HepG2 (cell line): ENCODE data around the gene CTNNA3. TPM values are rescaled to one million over a fixed set of nuclear protein-coding genes. Genes with fewer than 3 reads are reported as not detected.

Source experiments
- ATAC-seq: fragments of 200-7000 bp; cut with Tn5 transposase; 3 replicates; pipeline ENCODE4 v1.9.1; 2020; ENCODE audit warnings: mild to moderate bottlenecking, moderate library complexity
- BruUV-seq: library from RNA; stranded (reverse); fragments of 400-500 nt; replicated peaks from 2 replicates; lab custom pipeline; 2021; lab: Mats Ljungman, UMichigan
- CTCF ChIA-PET: fragments of 300-600 bp; formaldehyde crosslinking; extraction: SDS; loops from one replicate; lab custom pipeline; 2021; ENCODE audit warnings: low total read pairs, inconsistent platforms, low intra/inter-chr PET ratio; lab: Yijun Ruan, JAX
- POLR2A ChIA-PET: fragments of 350-600 bp; sonication (Branson Sonifier 250); formaldehyde crosslinking; loops from one replicate; lab custom pipeline; 2020; ENCODE audit warnings: antibody characterized with exemption, inconsistent platforms; lab: Yijun Ruan, JAX
- DNase-seq: peaks from one replicate; pipeline ENCODE4 v3.0.0-alpha.2; 2015; ENCODE audit warnings: low spot score
- FAIRE-seq: peaks from 3 replicates; lab custom pipeline; 2011; peaks lifted over from hg19 to GRCh38; lab: Jason Lieb, UNC
- H2AFZ ChIP-seq: one replicate; pipeline ENCODE4 v1.6.1; 2011; ENCODE audit warnings: low read length, inconsistent platforms
- H3K27ac ChIP-seq: fragments of 300-600 bp; 3 replicates; pipeline ENCODE4 v1.8.0; 2011; ENCODE audit warnings: mixed run types, mild to moderate bottlenecking, mixed read lengths, low read length, inconsistent platforms; ENCODE audit not compliant: insufficient read depth; ENCODE audit errors: extremely low read length
- H3K27me3 ChIP-seq, 2 experiments: fragments of 200-600 bp in 1 of 2; 2 replicates in 1 of 2; 3 replicates in 1 of 2; pipeline versions ENCODE4 v1.6.0 to v1.8.0; 2011; ENCODE audit warnings: low read length in 2 of 2, mild to moderate bottlenecking in 2 of 2, moderate library complexity in 2 of 2, inconsistent platforms in 1 of 2; ENCODE audit not compliant: insufficient read depth in 2 of 2, control insufficient read depth in 1 of 2
- H3K36me3 ChIP-seq, 2 experiments: fragments of 200-600 bp in 1 of 2; replicated peaks in 1 of 2; 2 replicates in 1 of 2; 3 replicates in 1 of 2; pipeline versions ENCODE4 v1.5.1 to v1.8.0; 2011; ENCODE audit warnings: low read length in 2 of 2, inconsistent platforms in 1 of 2; ENCODE audit not compliant: insufficient read depth in 2 of 2, control insufficient read depth in 1 of 2
- H3K4me1 ChIP-seq: 2 replicates; pipeline ENCODE4 v1.5.1; 2012; ENCODE audit warnings: low read length, inconsistent platforms; ENCODE audit not compliant: insufficient read depth
- H3K4me2 ChIP-seq: 2 replicates; pipeline ENCODE4 v1.6.0; 2011; ENCODE audit warnings: low read depth, low read length, inconsistent platforms
- H3K4me3 ChIP-seq, 3 experiments: fragments of 200-600 bp in 1 of 3; sonication (generic), shearing (Covaris generic) in 1 of 3; replicated peaks in 1 of 3; 2 replicates each; pipeline ENCODE4 v1.5.1; 2011 to 2016; ENCODE audit warnings: low read length in 3 of 3, inconsistent platforms in 2 of 3, low read depth in 2 of 3, mild to moderate bottlenecking in 2 of 3, control low read depth in 1 of 3, mixed read lengths in 1 of 3; ENCODE audit not compliant: insufficient read depth in 1 of 3
- H3K79me2 ChIP-seq: one replicate; pipeline ENCODE4 v1.6.1; 2011; ENCODE audit warnings: low read length, inconsistent platforms; ENCODE audit not compliant: insufficient read depth
- H3K9ac ChIP-seq: 2 replicates; pipeline ENCODE4 v1.6.0; 2011; ENCODE audit warnings: mild to moderate bottlenecking, low read depth, low read length, inconsistent platforms; ENCODE audit not compliant: insufficient read depth
- H3K9me3 ChIP-seq: 2 replicates; pipeline ENCODE4 v1.5.1; 2012; ENCODE audit warnings: mild to moderate bottlenecking, low read length
- H4K20me1 ChIP-seq: 2 replicates; pipeline ENCODE4 v1.6.0; 2011; ENCODE audit warnings: inconsistent platforms, mild to moderate bottlenecking, low read length, moderate library complexity; ENCODE audit not compliant: insufficient read depth
- ELF3 ChIP-seq: IDR thresholded peaks from 2 replicates; pipeline ENCODE4 v1.6.1; 2016; ENCODE audit warnings: missing genetic modification reagents, missing compliant biosample characterization
- FOXP1 ChIP-seq, 2 experiments: fragments of 450-650 bp in 1 of 2; IDR thresholded peaks; 2 replicates each; pipeline ENCODE4 v1.6.1; 2017 to 2018; ENCODE audit warnings: antibody characterized with exemption in 1 of 2
- MIXL1 ChIP-seq: IDR thresholded peaks from 2 replicates; pipeline ENCODE4 v1.6.1; 2016
- MXD4 ChIP-seq: IDR thresholded peaks from 2 replicates; pipeline ENCODE4 v1.6.1; 2016; ENCODE audit warnings: mild to moderate bottlenecking, missing biosample characterization, missing genetic modification reagents
- MYNN ChIP-seq: sonication (generic); formaldehyde crosslinking; IDR thresholded peaks from 2 replicates; pipeline ENCODE4 v1.4.0; 2020; ENCODE audit warnings: mild to moderate bottlenecking, low read depth, missing genetic modification reagents
- NCOR1 ChIP-seq: fragments of 200-600 bp; sonication (generic); IDR thresholded peaks from 2 replicates; pipeline ENCODE4 v1.7.0; 2017; ENCODE audit warnings: antibody characterized with exemption, low read length, borderline replicate concordance
- NFYC ChIP-seq: IDR thresholded peaks from 2 replicates; pipeline ENCODE4 v1.6.1; 2016; ENCODE audit warnings: missing genetic modification reagents, missing compliant biosample characterization
- PHF8 ChIP-seq: sonication (generic); formaldehyde crosslinking; IDR thresholded peaks from 2 replicates; pipeline ENCODE4 v1.5.0; 2020; ENCODE audit warnings: missing genetic modification reagents
- SMAD9 ChIP-seq: sonication (generic); formaldehyde crosslinking; IDR thresholded peaks from 2 replicates; pipeline ENCODE4 v1.5.1; 2020; ENCODE audit warnings: mild to moderate bottlenecking, missing genetic modification reagents
- TP53 ChIP-seq: sonication (generic); formaldehyde crosslinking; conservative IDR thresholded peaks from 2 replicates; pipeline ENCODE4 v1.4.0; 2020; ENCODE audit warnings: missing genetic modification reagents
- ZFP41 ChIP-seq: sonication (generic); formaldehyde crosslinking; IDR thresholded peaks from 2 replicates; pipeline ENCODE4 v1.4.0; 2020; ENCODE audit warnings: mild to moderate bottlenecking, missing genetic modification reagents, borderline replicate concordance
- ZNF101 ChIP-seq: sonication (generic); formaldehyde crosslinking; IDR thresholded peaks from 2 replicates; pipeline ENCODE4 v1.4.0; 2020; ENCODE audit warnings: mild to moderate bottlenecking, low read depth, missing genetic modification reagents, borderline replicate concordance
- ZNF205 ChIP-seq: IDR thresholded peaks from 2 replicates; pipeline ENCODE4 v1.6.1; 2018; ENCODE audit warnings: missing biosample characterization, missing genetic modification reagents
- ZNF343 ChIP-seq: sonication (generic); formaldehyde crosslinking; IDR thresholded peaks from 2 replicates; pipeline ENCODE4 v1.4.0; 2020; ENCODE audit warnings: mild to moderate bottlenecking, missing genetic modification reagents
- ZNF879 ChIP-seq: sonication (generic); formaldehyde crosslinking; IDR thresholded peaks from 2 replicates; pipeline ENCODE4 v1.8.1; 2023; ENCODE audit warnings: missing genetic modification reagents
- WGBS: methylation state at CpG from one replicate; pipeline ENCODE4 v1.1.6; 2017; ENCODE audit warnings: low lambda C conversion rate; 5-methylcytosine and 5-hydroxymethylcytosine counted together
- in situ Hi-C: cut with HindIII; loops from 2 replicates; pipeline ENCODE4 v1.10.0; 2017; ENCODE audit warnings: low pct_unique_long_range_greater_than_20kb; ENCODE audit not compliant: extremely low pct_ligation_motif_present
- intact Hi-C: fragments of 100-400 bp; cut with micrococcal nuclease; formaldehyde crosslinking; loops from one replicate; pipeline ENCODE4 v1.10.0; 2022; ENCODE audit not compliant: unreplicated experiment
- polyA plus RNA-seq, 8 experiments: library from polyadenylated mRNA; depleted of rRNA in 3 of 8; stranded (reverse) in 7 of 8; unstranded in 1 of 8; fragments of >200 nt; fragmentation: Illumina TruSeq in 4 of 8; extraction: Trizol in 4 of 8; gene quantifications; 2 replicates each; pipeline versions ENCODE4 v1.2.1 to v1.2.3, GENCODE V29; 2011 to 2016; ENCODE audit warnings: low read depth in 4 of 8, missing spikeins in 1 of 8, mixed read lengths in 1 of 8; ENCODE audit not compliant: insufficient read depth in 1 of 8
- total RNA-seq, 5 experiments: library from RNA; depleted of rRNA; stranded (reverse); fragments of >200 nt; fragmentation: Illumina TruSeq; extraction: Trizol; gene quantifications; 2 replicates each; pipeline ENCODE4 v1.2.3, GENCODE V29; 2016; ENCODE audit warnings: low read depth in 1 of 5
- TF ChIP-seq, protein P1 (sequence below): IDR thresholded peaks from 2 replicates; pipeline ENCODE4 v1.6.1; 2012; ENCODE audit warnings: inconsistent platforms

Gene CTNNA3
- total and polyA plus RNA-seq, 2 of the 13 experiments (the other 11 are each of a cell fraction or from before 2014, with no cell fraction given): not detected

DNA sequence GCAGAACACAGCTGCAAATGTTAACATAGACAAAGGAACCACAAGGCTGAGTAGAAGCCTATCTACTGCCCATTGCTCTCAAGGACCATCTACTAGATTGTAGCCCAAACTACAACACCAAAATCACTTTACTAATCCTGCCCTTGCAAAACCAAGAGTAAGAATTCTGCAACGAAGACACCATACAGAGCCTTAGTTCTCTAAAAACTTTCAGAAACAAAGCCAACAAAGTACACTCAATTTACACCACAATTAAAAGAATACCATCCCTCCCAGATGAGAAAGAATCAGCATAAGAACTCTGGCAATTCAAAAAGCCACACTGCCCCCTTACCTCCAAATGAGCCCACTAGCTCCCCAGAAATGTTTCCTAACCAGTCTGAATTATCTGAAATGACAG is 294.3 kb downstream of the CTNNA3 start:
- no peaks in the 10 kb centered on the region for H3K27me3 ChIP-seq
- WGBS: 0% methylated on average over 1 of the region's 1 CpG
- H3K36me3 ChIP-seq: no peaks in the 10 kb centered on the region
- ChIA-PET CTCF (no interaction called here), POLR2A (no interaction called here)
- no peaks in the 10 kb centered on the region for H3K4me1 ChIP-seq
- FAIRE-seq (no peak), DNase-seq (no peak), ATAC-seq (no peak)
- no peaks in the 10 kb centered on the region for H4K20me1 ChIP-seq
- BruUV-seq: no TSS peak
- no peaks in the 10 kb centered on the region for H3K79me2 ChIP-seq
- H3K27ac ChIP-seq: no peak overlapping the region
- intact Hi-C loops (no loop called here), in situ Hi-C loops (no loop called here)
- no peak overlapping the region for H3K4me2 ChIP-seq
- no peak overlapping the region for H3K9ac ChIP-seq
- H2AFZ ChIP-seq: no peak overlapping the region
- peaks cover 9% of the 10 kb centered on the region; the same call in 1 of the 2 replicates for H3K9me3 ChIP-seq
- H3K4me3 ChIP-seq: no peak overlapping the region
- TF ChIP-seq NFYC (CRISPR knock-in tag) (no peak), ZNF101 (CRISPR knock-in tag) (no peak), PHF8 (no peak), NCOR1 (no peak), MXD4 (CRISPR knock-in tag) (no peak), ZFP41 (no peak), MYNN (CRISPR knock-in tag) (no peak), ZNF205 (CRISPR knock-in tag) (no peak), ZNF343 (CRISPR knock-in tag) (no peak), SMAD9 (CRISPR knock-in tag) (no peak), FOXP1 (IDR thresholded peaks at IDR 0.05) (no peak), FOXP1 (CRISPR knock-in tag; IDR thresholded peaks at IDR 0.05) (no peak), MIXL1 (CRISPR knock-in tag) (no peak), TP53 (CRISPR knock-in tag) (no peak), ELF3 (CRISPR knock-in tag) (no peak), ZNF879 (CRISPR knock-in tag) (no peak)
- TF ChIP-seq, protein P1, sequence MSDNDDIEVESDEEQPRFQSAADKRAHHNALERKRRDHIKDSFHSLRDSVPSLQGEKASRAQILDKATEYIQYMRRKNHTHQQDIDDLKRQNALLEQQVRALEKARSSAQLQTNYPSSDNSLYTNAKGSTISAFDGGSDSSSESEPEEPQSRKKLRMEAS: no peak
